Hematopoietic multipotent progenitor cell (in vitro differentiated cells): ENCODE measurements around the gene ZNF490. TPM values are rescaled to one million over a fixed set of nuclear protein-coding genes. Genes with fewer than 3 reads are reported as not detected.
"Not testable (repeated sequence)": the region's sequence is repeated elsewhere in the genome, so short reads cannot be mapped to it uniquely, and the experiment has no call there.

Source experiments
- DNase-seq, 3 donors: peaks; one replicate each; pipeline ENCODE4 v3.0.0-alpha.2; 2011 to 2015; ENCODE audit warnings: low read depth in 2 of 3, low spot score in 2 of 3
- total RNA-seq: library from RNA; depleted of rRNA; stranded (reverse); fragments of >200 nt; gene quantifications from one replicate; pipeline ENCODE4 v1.2.3, GENCODE V29; 2012

Gene ZNF490
- total RNA-seq: 9.7 TPM

- DNase-seq: peak; percentile 74 to 99 (median 96)
These were observed at the start of gene ZNF490, which contains the start of gene ZNF791 for GRCh38 chr19:12610540-12611360. Gene ZNF490 (minus strand): TSS chr19:12610813. CDS start chr19:12610680, 133 bp downstream. Gene ZNF791 (plus strand): TSS chr19:12610920. CDS start chr19:12611080, 160 bp downstream.

- DNase-seq: no peak
These were observed 47.4 kb upstream of the ZNF490 start for GRCh38 chr19:12657966-12658365.

- no peak for DNase-seq
These were observed 46.4 kb upstream of the ZNF490 start for GRCh38 chr19:12656899-12657571.

- DNase-seq: no peak
These were observed 44.9 kb upstream of the ZNF490 start for GRCh38 chr19:12655546-12655945.

- DNase-seq: no peak
These were observed 41.6 kb upstream of the ZNF490 start for GRCh38 chr19:12652219-12652618.

GRCh38 chr19:12649941-12650340 is 39.3 kb upstream of the ZNF490 start:
- DNase-seq: no peak

GRCh38 chr19:12648088-12648487 is 37.5 kb upstream of the ZNF490 start:
- no peak for DNase-seq

GRCh38 chr19:12647490-12648071 is 37.0 kb upstream of the ZNF490 start:
- DNase-seq: peak in 2 of 3 donors; percentile 64 to 67

- DNase-seq: no peak
These were observed 36.4 kb upstream of the ZNF490 start for GRCh38 chr19:12647047-12647446.

GRCh38 chr19:12646551-12646950 is 35.9 kb upstream of the ZNF490 start:
- no peak for DNase-seq

- not testable (repeated sequence) for DNase-seq
These were observed 33.1 kb upstream of the ZNF490 start for GRCh38 chr19:12643716-12644115.

GRCh38 chr19:12642506-12642905 is 31.9 kb upstream of the ZNF490 start:
- no peak for DNase-seq

- no peak for DNase-seq
These were observed 30.8 kb upstream of the ZNF490 start for GRCh38 chr19:12641456-12641855.

- peak; percentile 60 to 94 (median 91) for DNase-seq
These were observed 29.4 kb upstream of the ZNF490 start for GRCh38 chr19:12639901-12640613.

- no peak for DNase-seq
These were observed 28.1 kb upstream of the ZNF490 start for GRCh38 chr19:12638611-12639182.

- DNase-seq: no peak
These were observed 26.0 kb upstream of the ZNF490 start for GRCh38 chr19:12636631-12637030.

GRCh38 chr19:12629215-12629614 is 18.6 kb upstream of the ZNF490 start:
- DNase-seq: no peak

- DNase-seq: peak in 1 of 3 donors; percentile 33
These were observed 17.7 kb upstream of the ZNF490 start for GRCh38 chr19:12628040-12629022.

GRCh38 chr19:12626958-12627357 is 16.3 kb upstream of the ZNF490 start:
- DNase-seq: no peak
